ENCODE results near the gene VWF. TPM values are rescaled to one million over a fixed set of nuclear protein-coding genes. Genes with fewer than 3 reads are reported as not detected.

The VWF gene
- total RNA-seq, 1 experiment from 2014 or later, result 0.41 TPM

DNA sequence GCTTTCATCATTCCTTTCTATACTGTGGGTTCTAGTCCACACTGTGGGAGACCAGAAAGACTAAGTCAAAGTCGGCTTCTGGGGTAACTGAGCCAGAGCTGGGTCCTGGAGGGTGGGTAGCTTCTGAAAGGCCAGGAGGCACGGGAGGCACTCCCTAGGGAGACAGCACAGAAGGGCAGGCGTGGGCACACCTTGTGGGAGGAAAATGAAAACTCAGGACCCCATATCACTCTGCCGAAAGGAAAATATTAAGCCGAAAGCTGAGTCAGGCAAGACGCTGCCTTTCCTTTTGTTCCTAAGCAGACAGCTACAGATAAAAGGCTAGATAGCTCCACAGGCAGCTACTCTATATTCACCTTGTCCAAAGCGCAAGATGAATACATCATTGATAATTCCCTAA, 200.1 kb downstream of the VWF start:
- Histone ChIP-seq H3K9me3 (no peaks in the 10 kb centered on the region), H3K4me3 (ENCODE audit: low read depth, low read length) (no peak overlapping the region), H3K4me1 (no peaks in the 10 kb centered on the region), H3K27me3 (replicated peaks; ENCODE audit: control insufficient read depth, insufficient read depth, low read length) (peaks cover 2% of the 10 kb centered on the region), H3K36me3 (ENCODE audit: control insufficient read depth, insufficient read depth, low read length) (no peaks in the 10 kb centered on the region)
- ChIA-PET POLR2A (no interaction called here), CTCF (no interaction called here)
- Mint-ChIP-seq H3K9me3 (ENCODE audit: unreplicated experiment) (no peaks in the 10 kb centered on the region), H3K4me1 (ENCODE audit: low read depth, unreplicated experiment) (no peaks in the 10 kb centered on the region), H3K27me3 (ENCODE audit: insufficient read depth, unreplicated experiment) (peaks cover 39% of the 10 kb centered on the region), H3K36me3 (ENCODE audit: insufficient read depth, unreplicated experiment) (no peaks in the 10 kb centered on the region), H3K4me3 (ENCODE audit: unreplicated experiment) (no peak overlapping the region), H3K27ac (ENCODE audit: unreplicated experiment) (no peak overlapping the region)
- DNase-seq, result no peak
- intact Hi-C loops (cut with micrococcal nuclease; ENCODE audit: unreplicated experiment), result no loop called here
- TF ChIP-seq, protein P1, sequence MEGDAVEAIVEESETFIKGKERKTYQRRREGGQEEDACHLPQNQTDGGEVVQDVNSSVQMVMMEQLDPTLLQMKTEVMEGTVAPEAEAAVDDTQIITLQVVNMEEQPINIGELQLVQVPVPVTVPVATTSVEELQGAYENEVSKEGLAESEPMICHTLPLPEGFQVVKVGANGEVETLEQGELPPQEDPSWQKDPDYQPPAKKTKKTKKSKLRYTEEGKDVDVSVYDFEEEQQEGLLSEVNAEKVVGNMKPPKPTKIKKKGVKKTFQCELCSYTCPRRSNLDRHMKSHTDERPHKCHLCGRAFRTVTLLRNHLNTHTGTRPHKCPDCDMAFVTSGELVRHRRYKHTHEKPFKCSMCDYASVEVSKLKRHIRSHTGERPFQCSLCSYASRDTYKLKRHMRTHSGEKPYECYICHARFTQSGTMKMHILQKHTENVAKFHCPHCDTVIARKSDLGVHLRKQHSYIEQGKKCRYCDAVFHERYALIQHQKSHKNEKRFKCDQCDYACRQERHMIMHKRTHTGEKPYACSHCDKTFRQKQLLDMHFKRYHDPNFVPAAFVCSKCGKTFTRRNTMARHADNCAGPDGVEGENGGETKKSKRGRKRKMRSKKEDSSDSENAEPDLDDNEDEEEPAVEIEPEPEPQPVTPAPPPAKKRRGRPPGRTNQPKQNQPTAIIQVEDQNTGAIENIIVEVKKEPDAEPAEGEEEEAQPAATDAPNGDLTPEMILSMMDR (IDR thresholded peaks at IDR 0.05; ENCODE audit: insufficient read depth in 1 of 2, low read depth in 1 of 2, low read length in 1 of 2, severe bottlenecking in 1 of 2, unreplicated experiment in 1 of 2), result no peak
- BruUV-seq (replicated peaks), result no TSS peak

DNA sequence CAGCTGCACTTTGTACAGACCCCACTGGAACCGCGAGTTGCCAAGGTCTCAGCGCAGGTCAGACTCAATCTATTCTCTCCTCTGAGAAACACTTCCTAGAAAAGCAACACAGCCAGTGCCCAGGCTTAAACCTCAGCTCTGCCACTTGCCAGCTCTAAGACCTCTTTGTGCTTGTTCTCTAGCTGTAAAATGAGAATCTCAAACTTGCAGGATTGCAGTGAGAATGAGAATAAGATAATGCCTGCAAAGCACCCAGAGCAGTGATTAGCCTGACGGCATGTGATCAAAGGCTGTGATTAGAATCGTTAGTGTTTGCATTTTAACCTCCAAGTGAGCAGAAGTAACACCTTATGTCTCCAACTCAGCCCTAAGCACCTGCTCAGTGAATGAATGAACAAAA, 200.7 kb downstream of the VWF start:
- Mint-ChIP-seq H3K4me3 (ENCODE audit: unreplicated experiment) (no peak overlapping the region), H3K27me3 (ENCODE audit: insufficient read depth, unreplicated experiment) (peaks cover 42% of the 10 kb centered on the region), H3K9me3 (ENCODE audit: unreplicated experiment) (no peaks in the 10 kb centered on the region), H3K4me1 (ENCODE audit: low read depth, unreplicated experiment) (no peaks in the 10 kb centered on the region), H3K36me3 (ENCODE audit: insufficient read depth, unreplicated experiment) (no peaks in the 10 kb centered on the region), H3K27ac (ENCODE audit: unreplicated experiment) (no peak overlapping the region)
- ChIA-PET POLR2A (no interaction called here), CTCF (no interaction called here)
- Histone ChIP-seq H3K4me1 (no peaks in the 10 kb centered on the region), H3K27me3 (replicated peaks; ENCODE audit: control insufficient read depth, insufficient read depth, low read length) (peaks cover 2% of the 10 kb centered on the region), H3K9me3 (no peaks in the 10 kb centered on the region), H3K4me3 (ENCODE audit: low read depth, low read length) (no peak overlapping the region), H3K36me3 (ENCODE audit: control insufficient read depth, insufficient read depth, low read length) (no peaks in the 10 kb centered on the region)
- intact Hi-C loops (cut with micrococcal nuclease; ENCODE audit: unreplicated experiment), result no loop called here
- TF ChIP-seq, protein P1 (IDR thresholded peaks at IDR 0.05; ENCODE audit: insufficient read depth in 1 of 2, low read depth in 1 of 2, low read length in 1 of 2, severe bottlenecking in 1 of 2, unreplicated experiment in 1 of 2), result no peak
- DNase-seq, result no peak
- BruUV-seq (replicated peaks), result no TSS peak

DNA sequence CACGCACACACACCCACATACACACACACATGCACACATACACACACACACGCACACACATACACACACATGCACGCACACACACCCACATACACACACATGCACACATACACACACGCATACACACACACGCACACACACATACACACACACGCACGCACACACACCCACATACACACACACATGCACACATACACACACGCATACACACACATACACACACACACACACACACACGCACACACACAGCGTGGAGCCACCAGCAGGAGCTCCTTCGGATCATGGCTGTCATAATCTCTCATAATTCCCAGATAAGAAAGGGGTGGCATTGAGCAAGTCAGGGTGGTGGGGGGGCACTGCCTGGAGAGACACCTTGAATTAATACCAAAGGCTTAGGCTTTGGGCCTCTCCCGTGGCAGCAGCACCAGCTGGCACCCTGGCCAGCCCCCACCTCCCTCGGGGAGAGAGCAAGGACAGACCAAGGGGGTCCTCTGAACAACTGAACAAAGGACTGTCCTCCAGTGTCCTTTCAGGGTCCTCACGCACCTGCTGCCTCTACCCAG, 201.3 kb downstream of the VWF start:
- H3K27me3 Mint-ChIP-seq (ENCODE audit: insufficient read depth, unreplicated experiment), result peaks cover 39% of the 10 kb centered on the region
- no peak overlapping the region for H3K27ac Mint-ChIP-seq (ENCODE audit: unreplicated experiment)
- ChIA-PET CTCF (no interaction called here), POLR2A (no interaction called here)
- Histone ChIP-seq H3K4me3 (ENCODE audit: low read depth, low read length) (no peak overlapping the region), H3K4me1 (no peaks in the 10 kb centered on the region), H3K9me3 (no peaks in the 10 kb centered on the region), H3K36me3 (ENCODE audit: control insufficient read depth, insufficient read depth, low read length) (no peaks in the 10 kb centered on the region), H3K27me3 (replicated peaks; ENCODE audit: control insufficient read depth, insufficient read depth, low read length) (peaks cover 2% of the 10 kb centered on the region)
- no TSS peak for BruUV-seq (replicated peaks)
- no peaks in the 10 kb centered on the region for H3K36me3 Mint-ChIP-seq (ENCODE audit: insufficient read depth, unreplicated experiment)
- DNase-seq, result no peak
- intact Hi-C loops (cut with micrococcal nuclease; ENCODE audit: unreplicated experiment), result no loop called here
- no peak overlapping the region for H3K4me3 Mint-ChIP-seq (ENCODE audit: unreplicated experiment)
- TF ChIP-seq, protein P1 (IDR thresholded peaks at IDR 0.05; ENCODE audit: insufficient read depth in 1 of 2, low read depth in 1 of 2, low read length in 1 of 2, severe bottlenecking in 1 of 2, unreplicated experiment in 1 of 2), result no peak
- H3K9me3 Mint-ChIP-seq (ENCODE audit: unreplicated experiment), result no peaks in the 10 kb centered on the region
- H3K4me1 Mint-ChIP-seq (ENCODE audit: low read depth, unreplicated experiment), result no peaks in the 10 kb centered on the region

Data from Caco-2 (cell line).